ENCODE data around the gene CASD1.

DNA sequence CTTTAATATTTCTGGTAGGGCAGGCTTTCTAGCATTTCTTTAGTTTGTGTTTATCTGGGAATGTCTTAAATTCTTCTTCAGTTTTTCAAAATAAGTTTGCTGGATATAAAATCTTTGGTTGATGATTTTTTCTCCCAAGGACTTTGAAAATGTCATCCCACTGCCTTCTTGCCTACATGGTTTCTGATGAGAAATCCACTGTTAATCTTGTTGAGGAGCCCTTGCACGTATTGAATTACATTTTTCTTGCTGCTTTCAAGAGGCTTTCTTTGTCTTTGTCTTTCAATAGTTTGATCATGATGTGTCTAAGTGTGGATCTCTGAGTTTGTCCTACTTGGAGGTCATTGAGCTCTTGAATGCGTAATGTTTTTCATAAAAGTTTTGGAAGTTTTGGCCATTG lies 66.0 kb downstream of the CASD1 start:
- TF ChIP-seq, protein P1, sequence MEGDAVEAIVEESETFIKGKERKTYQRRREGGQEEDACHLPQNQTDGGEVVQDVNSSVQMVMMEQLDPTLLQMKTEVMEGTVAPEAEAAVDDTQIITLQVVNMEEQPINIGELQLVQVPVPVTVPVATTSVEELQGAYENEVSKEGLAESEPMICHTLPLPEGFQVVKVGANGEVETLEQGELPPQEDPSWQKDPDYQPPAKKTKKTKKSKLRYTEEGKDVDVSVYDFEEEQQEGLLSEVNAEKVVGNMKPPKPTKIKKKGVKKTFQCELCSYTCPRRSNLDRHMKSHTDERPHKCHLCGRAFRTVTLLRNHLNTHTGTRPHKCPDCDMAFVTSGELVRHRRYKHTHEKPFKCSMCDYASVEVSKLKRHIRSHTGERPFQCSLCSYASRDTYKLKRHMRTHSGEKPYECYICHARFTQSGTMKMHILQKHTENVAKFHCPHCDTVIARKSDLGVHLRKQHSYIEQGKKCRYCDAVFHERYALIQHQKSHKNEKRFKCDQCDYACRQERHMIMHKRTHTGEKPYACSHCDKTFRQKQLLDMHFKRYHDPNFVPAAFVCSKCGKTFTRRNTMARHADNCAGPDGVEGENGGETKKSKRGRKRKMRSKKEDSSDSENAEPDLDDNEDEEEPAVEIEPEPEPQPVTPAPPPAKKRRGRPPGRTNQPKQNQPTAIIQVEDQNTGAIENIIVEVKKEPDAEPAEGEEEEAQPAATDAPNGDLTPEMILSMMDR (IDR thresholded peaks at IDR 0.05): no peak
- TF ChIP-seq POLR2A (IDR thresholded peaks at IDR 0.05): no peak
- no peak for TF ChIP-seq EP300 (IDR thresholded peaks at IDR 0.05; ENCODE audit: low read depth)

Data from transverse colon (tissue), 3 donors.